ENCODE measurements around the gene RHBDF2. TPM values are rescaled to one million over a fixed set of nuclear protein-coding genes. Genes with fewer than 3 reads are reported as not detected.

The RHBDF2 gene
- total RNA-seq, 2 donors from 2014 or later = 11.6 to 23.9 TPM

- Histone ChIP-seq H3K4me1 (no peaks in the 10 kb centered on the region), H3K9ac (ENCODE audit: low read depth in 2 of 2, low read length in 2 of 2) (no peak overlapping the region)
- intact Hi-C loops (cut with DNase I) = no loop called here
These were observed 46.0 kb upstream of the RHBDF2 start for GRCh38 chr17:76547183-76547641.

GRCh38 chr17:76546556-76547182 is 45.4 kb upstream of the RHBDF2 start:
- intact Hi-C loops (cut with DNase I) = no loop called here
- H3K4me3 ChIP-seq = no peak overlapping the region
- H3K9ac ChIP-seq (ENCODE audit: low read depth in 2 of 2, low read length in 2 of 2) = no peak overlapping the region
- H3K36me3 ChIP-seq = no peaks in the 10 kb centered on the region
- no peak overlapping the region for H3K27ac ChIP-seq
- DNase-seq = no peak
- H3K27me3 ChIP-seq = no peaks in the 10 kb centered on the region
- H3K9me3 ChIP-seq = no peaks in the 10 kb centered on the region
- TF ChIP-seq CTCF (IDR thresholded peaks at IDR 0.05) = no peak
- H3K4me1 ChIP-seq = no peaks in the 10 kb centered on the region

More at GRCh38 chr17:76547183-76547641, 46.0 kb upstream of the RHBDF2 start:
- peak; percentile 34 for TF ChIP-seq CTCF (IDR thresholded peaks at IDR 0.05)
- Histone ChIP-seq H3K27me3 (no peaks in the 10 kb centered on the region), H3K9me3 (no peaks in the 10 kb centered on the region), H3K4me3 (no peak overlapping the region), H3K27ac (no peak overlapping the region), H3K36me3 (no peaks in the 10 kb centered on the region)
- peak; percentile 77 for DNase-seq

DNA sequence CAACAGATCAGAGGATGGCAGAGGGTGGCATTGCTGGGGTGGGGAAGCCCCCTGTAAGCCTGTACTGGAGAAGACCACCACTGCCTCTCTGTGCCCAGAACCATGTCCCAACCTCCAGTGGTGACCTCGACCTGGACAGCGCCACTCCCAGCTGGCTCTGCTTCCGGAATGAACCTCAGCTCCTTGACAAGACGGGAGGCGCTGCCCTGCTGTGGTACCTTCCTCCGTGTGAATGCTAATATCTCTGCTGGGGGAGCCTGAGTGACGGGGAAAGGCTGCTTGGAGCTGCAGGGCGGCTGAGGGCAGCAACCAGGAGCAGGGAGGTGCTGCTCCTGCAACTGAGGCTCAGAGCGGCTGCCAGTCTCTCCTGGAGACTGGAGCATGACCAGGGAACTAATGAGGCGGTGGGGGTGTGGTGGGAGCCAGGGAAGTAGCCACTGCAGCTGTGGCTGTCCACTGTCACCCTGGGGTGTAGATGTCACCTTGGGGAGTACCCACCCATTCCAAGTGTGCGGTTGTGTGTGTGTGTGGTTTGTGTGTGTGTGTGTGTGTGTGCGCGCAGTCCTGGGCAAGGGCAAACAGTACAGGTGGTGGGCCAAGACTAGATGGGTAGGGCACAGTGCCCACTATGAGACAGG is 44.8 kb upstream of the RHBDF2 start:
- Histone ChIP-seq H3K27me3 (no peaks in the 10 kb centered on the region), H3K4me1 (no peaks in the 10 kb centered on the region), H3K9me3 (no peaks in the 10 kb centered on the region), H3K36me3 (no peaks in the 10 kb centered on the region), H3K27ac (no peak overlapping the region), H3K9ac (ENCODE audit: low read depth in 2 of 2, low read length in 2 of 2) (no peak overlapping the region), H3K4me3 (no peak overlapping the region)
- DNase-seq = no peak
- TF ChIP-seq CTCF (IDR thresholded peaks at IDR 0.05) = no peak
- intact Hi-C loops (cut with DNase I) = no loop called here

- Histone ChIP-seq H3K9me3 (no peaks in the 10 kb centered on the region), H3K27ac (no peak overlapping the region), H3K4me1 (no peaks in the 10 kb centered on the region), H3K36me3 (no peaks in the 10 kb centered on the region), H3K27me3 (no peaks in the 10 kb centered on the region), H3K9ac (ENCODE audit: low read depth in 2 of 2, low read length in 2 of 2) (no peak overlapping the region), H3K4me3 (no peak overlapping the region)
- intact Hi-C loops (cut with DNase I) = no loop called here
- no peak for DNase-seq
- TF ChIP-seq CTCF (IDR thresholded peaks at IDR 0.05) = no peak
These were observed 43.5 kb upstream of the RHBDF2 start for GRCh38 chr17:76544546-76545365.

DNA sequence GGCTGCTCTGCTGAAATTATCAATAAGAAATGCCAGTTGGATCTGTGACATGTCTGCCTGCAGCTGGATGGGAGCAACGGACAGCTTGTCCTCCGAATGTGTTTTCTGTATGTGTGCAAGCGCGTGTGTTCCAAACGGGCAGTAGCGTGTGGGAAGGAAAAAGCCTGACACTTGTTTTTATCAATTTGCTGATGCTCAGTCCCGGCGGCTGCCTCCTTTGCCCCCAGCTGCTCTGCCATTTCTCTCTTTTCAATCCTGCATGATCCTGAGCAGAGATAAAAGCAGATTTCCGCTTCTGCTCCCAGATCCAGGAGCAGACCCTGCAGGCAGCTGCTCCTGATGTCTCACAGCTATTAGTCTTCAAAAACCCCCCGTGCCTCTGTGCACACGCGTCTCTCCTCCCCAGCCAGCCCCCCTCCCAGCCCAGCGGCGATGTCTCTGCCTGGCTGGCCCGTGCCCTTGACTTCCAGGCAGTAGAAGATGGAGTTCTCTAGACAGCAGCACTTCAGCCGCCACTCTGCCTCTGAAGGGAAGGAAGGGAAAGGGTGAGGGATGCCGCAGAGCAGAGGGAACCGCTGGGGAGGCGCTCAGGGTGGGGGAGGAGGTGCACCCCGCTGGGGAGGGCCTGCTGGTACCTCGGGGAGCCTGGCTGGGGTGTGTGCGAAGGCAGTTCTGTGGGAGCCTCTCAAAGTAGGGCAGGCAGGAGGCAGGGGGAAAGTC is 42.8 kb upstream of the RHBDF2 start:
- no peaks in the 10 kb centered on the region for H3K36me3 ChIP-seq
- peaks cover 2% of the 10 kb centered on the region for H3K27me3 ChIP-seq
- no peak for TF ChIP-seq CTCF (IDR thresholded peaks at IDR 0.05)
- no peaks in the 10 kb centered on the region for H3K9me3 ChIP-seq
- DNase-seq = no peak
- H3K9ac ChIP-seq (ENCODE audit: low read depth in 2 of 2, low read length in 2 of 2) = no peak overlapping the region
- no peaks in the 10 kb centered on the region for H3K4me1 ChIP-seq
- no peak overlapping the region for H3K27ac ChIP-seq
- H3K4me3 ChIP-seq = no peak overlapping the region
- intact Hi-C loops (cut with DNase I) = no loop called here
